Transverse colon (tissue), 4 donors: Measurements from ENCODE around the gene SPATA16. TPM values are rescaled to one million over a fixed set of nuclear protein-coding genes. Genes with fewer than 3 reads are reported as not detected.

Experiments used
- DNase-seq: peaks from one replicate; pipeline ENCODE4 v3.0.0-alpha.2; 2019
- H3K27ac ChIP-seq, 4 donors: fragments of 200-600 bp; sonication (generic); 2 replicates each; pipeline ENCODE4 v1.5.1; 2016 to 2018; ENCODE audit warnings: inconsistent platforms in 4 of 4
- H3K27me3 ChIP-seq: fragments of 200-600 bp; sonication (generic); 2 replicates; pipeline ENCODE4 v1.5.1; 2017; ENCODE audit warnings: inconsistent platforms
- H3K36me3 ChIP-seq, 4 donors: fragments of 200-600 bp; sonication (generic); 2 replicates each; pipeline ENCODE4 v1.5.1; 2017 to 2019; ENCODE audit warnings: inconsistent platforms in 4 of 4
- H3K4me1 ChIP-seq, 4 donors: fragments of 200-600 bp; sonication (generic); 2 replicates each; pipeline ENCODE4 v1.5.1; 2017 to 2020; ENCODE audit warnings: inconsistent platforms in 4 of 4
- H3K4me3 ChIP-seq, 4 donors: fragments of 200-600 bp; sonication (generic); 1 replicate in 1 of 4; 2 replicates in 3 of 4; pipeline versions ENCODE4 v1.5.1 to v1.6.1; 2017 to 2019; ENCODE audit warnings: inconsistent platforms in 4 of 4
- H3K9me3 ChIP-seq, 2 donors: fragments of 200-600 bp; sonication (generic); 2 replicates each; pipeline ENCODE4 v1.5.1; 2017 to 2019; ENCODE audit warnings: inconsistent platforms in 2 of 2
- EP300 ChIP-seq: sonication (generic); formaldehyde crosslinking; IDR thresholded peaks from one replicate; pipeline ENCODE4 v1.6.1; 2017; ENCODE audit warnings: antibody characterized with exemption, low read depth
- POLR2A ChIP-seq: fragments of 450-650 bp; IDR thresholded peaks from one replicate; pipeline ENCODE4 v1.6.1; 2016; ENCODE audit warnings: antibody characterized with exemption, mild to moderate bottlenecking, moderate library complexity
- POLR2AphosphoS5 ChIP-seq, 3 donors: sonication (generic); formaldehyde crosslinking; IDR thresholded peaks; one replicate each; pipeline ENCODE4 v1.6.1; 2016; ENCODE audit warnings: antibody characterized with exemption in 3 of 3
- WGBS, 2 donors: methylation state at CpG; one replicate each; pipeline ENCODE4 v1.1.5; 2018; ENCODE audit warnings: low coverage in 1 of 2; 5-methylcytosine and 5-hydroxymethylcytosine counted together
- in situ Hi-C, 4 donors: fragments of 200-750 bp; cut with MboI; loops; one replicate each; pipeline versions ENCODE4 v1.15.0 to v1.15.1; 2017; ENCODE audit warnings: low sequenced_read_pairs in 3 of 4, low pct_ligation_motif_present in 1 of 4, low pct_unique_long_range_greater_than_20kb in 1 of 4
- intact Hi-C: fragments of 100-400 bp; cut with DNase I; formaldehyde crosslinking; loops from one replicate; pipeline ENCODE4 v1.15.1; 2023; ENCODE audit warnings: low total_unique reads
- total RNA-seq, 4 donors: library from RNA; depleted of rRNA; stranded (reverse); fragments of >200 nt; gene quantifications; one replicate each; pipeline ENCODE4 v1.1.0, GENCODE V29; 2016
- TF ChIP-seq, protein P1 (sequence below), 5 experiments: fragments of 200-600 bp in 3 of 5; fragments of 450-650 bp in 2 of 5; sonication (generic) in 3 of 5; IDR thresholded peaks; 1 replicate in 2 of 5; 2 replicates in 3 of 5; pipeline ENCODE4 v1.5.1; 2016 to 2017; ENCODE audit warnings: antibody characterized with exemption in 5 of 5, inconsistent platforms in 3 of 5, mild to moderate bottlenecking in 2 of 5, moderate library complexity in 1 of 5

The SPATA16 gene
- total RNA-seq, 4 donors from 2014 or later, result not detected

DNA sequence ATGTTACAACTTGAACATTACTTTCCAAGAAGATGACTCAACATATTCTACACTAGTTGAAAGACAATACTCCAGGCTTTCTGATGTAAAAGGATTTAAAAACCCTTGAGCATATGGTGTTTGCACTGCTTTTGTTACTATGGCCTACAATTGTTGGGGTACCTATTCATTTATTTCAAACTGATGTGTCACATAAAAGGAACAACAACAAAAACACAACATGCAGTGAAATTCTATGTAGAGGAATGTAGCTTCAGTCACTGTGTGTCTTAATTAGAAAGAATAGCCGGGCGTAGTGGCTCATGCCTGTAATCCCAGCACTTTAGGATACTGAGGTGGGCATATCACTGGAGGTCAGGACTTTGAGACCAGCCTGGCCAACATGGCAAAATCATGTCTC, 1.6 kb downstream of the SPATA16 start:
- Histone ChIP-seq H3K27me3 (no peaks in the 10 kb centered on the region), H3K4me1 (no peaks in the 10 kb centered on the region), H3K9me3 (no peaks in the 10 kb centered on the region), H3K27ac (no peak overlapping the region), H3K36me3 (no peaks in the 10 kb centered on the region), H3K4me3 (no peak overlapping the region)
- in situ Hi-C loops (no loop called here), intact Hi-C loops (no loop called here)
- no peak for DNase-seq
- WGBS, 2 donors, result 94 to 95% methylated on average over 2 of the region's 2 CpGs
- TF ChIP-seq POLR2AphosphoS5 (IDR thresholded peaks at IDR 0.05), result no peak
- TF ChIP-seq, protein P1, sequence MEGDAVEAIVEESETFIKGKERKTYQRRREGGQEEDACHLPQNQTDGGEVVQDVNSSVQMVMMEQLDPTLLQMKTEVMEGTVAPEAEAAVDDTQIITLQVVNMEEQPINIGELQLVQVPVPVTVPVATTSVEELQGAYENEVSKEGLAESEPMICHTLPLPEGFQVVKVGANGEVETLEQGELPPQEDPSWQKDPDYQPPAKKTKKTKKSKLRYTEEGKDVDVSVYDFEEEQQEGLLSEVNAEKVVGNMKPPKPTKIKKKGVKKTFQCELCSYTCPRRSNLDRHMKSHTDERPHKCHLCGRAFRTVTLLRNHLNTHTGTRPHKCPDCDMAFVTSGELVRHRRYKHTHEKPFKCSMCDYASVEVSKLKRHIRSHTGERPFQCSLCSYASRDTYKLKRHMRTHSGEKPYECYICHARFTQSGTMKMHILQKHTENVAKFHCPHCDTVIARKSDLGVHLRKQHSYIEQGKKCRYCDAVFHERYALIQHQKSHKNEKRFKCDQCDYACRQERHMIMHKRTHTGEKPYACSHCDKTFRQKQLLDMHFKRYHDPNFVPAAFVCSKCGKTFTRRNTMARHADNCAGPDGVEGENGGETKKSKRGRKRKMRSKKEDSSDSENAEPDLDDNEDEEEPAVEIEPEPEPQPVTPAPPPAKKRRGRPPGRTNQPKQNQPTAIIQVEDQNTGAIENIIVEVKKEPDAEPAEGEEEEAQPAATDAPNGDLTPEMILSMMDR (IDR thresholded peaks at IDR 0.05), result no peak
- no peak for TF ChIP-seq POLR2A
- TF ChIP-seq EP300, result no peak

DNA sequence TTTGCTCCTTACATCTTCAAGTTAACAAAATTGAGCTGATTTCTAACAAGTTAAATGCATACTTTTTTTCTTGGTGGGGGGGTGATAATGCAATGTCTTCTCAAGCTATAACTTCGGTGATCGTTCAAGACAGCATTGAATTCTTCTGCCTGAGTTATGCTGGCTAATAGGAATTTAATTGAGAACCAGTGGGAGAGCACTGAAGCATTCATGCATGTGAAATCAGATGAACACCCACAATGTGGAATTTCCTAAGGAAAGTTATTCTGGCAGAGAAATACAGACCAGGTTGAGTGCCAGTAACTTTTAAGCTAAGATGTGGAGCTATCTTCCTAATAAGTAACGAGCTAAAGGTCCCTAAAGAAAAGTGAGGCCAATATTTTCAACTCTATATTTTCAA, 3.0 kb downstream of the SPATA16 start:
- 58 to 77% methylated on average over 2 to 3 of the region's 3 CpGs for WGBS, 2 donors
- H3K27ac ChIP-seq, result no peak overlapping the region
- intact Hi-C loops, result no loop called here
- no peak for DNase-seq
- in situ Hi-C loops, result no loop called here
- no peaks in the 10 kb centered on the region for H3K27me3 ChIP-seq
- H3K36me3 ChIP-seq, result no peaks in the 10 kb centered on the region
- no peaks in the 10 kb centered on the region for H3K4me1 ChIP-seq
- no peaks in the 10 kb centered on the region for H3K9me3 ChIP-seq
- TF ChIP-seq EP300 (no peak), POLR2A (no peak), POLR2AphosphoS5 (IDR thresholded peaks at IDR 0.05) (no peak)
- TF ChIP-seq, protein P1 (IDR thresholded peaks at IDR 0.05), result no peak
- no peak overlapping the region for H3K4me3 ChIP-seq

DNA sequence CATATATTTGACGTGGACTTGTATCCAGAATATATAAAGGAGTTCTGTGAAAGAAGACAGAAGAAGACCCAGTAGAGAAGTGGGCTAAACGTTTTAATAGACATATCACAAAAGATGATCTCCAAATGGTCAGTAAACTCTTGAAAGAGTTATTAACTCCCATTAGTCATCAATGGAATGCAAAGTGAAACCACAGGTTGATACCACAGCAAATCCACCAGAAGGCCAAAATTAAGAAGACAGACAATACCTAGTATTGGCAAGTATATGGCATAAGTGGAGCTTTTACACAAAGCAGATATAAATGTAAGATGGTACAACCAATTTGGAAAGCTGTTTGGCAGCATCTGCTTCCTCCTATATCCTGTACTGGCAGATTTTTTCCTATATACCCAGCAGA, 6.0 kb downstream of the SPATA16 start:
- Histone ChIP-seq H3K9me3 (no peaks in the 10 kb centered on the region), H3K36me3 (no peaks in the 10 kb centered on the region), H3K27ac (no peak overlapping the region), H3K27me3 (no peaks in the 10 kb centered on the region), H3K4me1 (no peaks in the 10 kb centered on the region), H3K4me3 (no peak overlapping the region)
- intact Hi-C loops (no loop called here), in situ Hi-C loops (no loop called here)
- DNase-seq, result no peak
- 14 to 18% methylated on average over 2 of the region's 2 CpGs for WGBS, 2 donors
- TF ChIP-seq, protein P1 (IDR thresholded peaks at IDR 0.05), result no peak
- TF ChIP-seq POLR2A (no peak), EP300 (no peak), POLR2AphosphoS5 (IDR thresholded peaks at IDR 0.05) (no peak)

DNA sequence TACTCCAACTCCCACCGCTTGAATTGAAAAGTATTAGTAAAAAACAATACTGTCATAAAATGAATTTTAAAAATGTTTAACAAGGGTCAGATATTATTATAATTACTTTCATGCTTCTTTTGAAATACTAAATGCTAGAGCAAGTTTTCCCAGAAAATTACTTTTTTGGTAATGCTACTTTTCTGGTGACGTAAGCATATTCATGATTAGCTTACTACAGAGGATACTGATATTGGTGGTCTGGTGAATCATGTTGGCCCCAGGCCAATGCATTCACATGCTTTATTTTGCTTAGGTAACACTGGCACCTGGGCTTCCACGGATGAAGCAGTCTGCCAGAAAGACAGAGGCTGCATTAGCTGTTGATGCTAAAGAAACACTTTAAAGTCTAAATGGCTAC, 12.4 kb downstream of the SPATA16 start:
- Histone ChIP-seq H3K36me3 (no peaks in the 10 kb centered on the region), H3K27me3 (no peaks in the 10 kb centered on the region), H3K4me1 (no peaks in the 10 kb centered on the region), H3K9me3 (no peaks in the 10 kb centered on the region), H3K4me3 (no peak overlapping the region), H3K27ac (no peak overlapping the region)
- no peak for DNase-seq
- TF ChIP-seq EP300 (no peak), POLR2A (no peak), POLR2AphosphoS5 (IDR thresholded peaks at IDR 0.05) (no peak)
- TF ChIP-seq, protein P1 (IDR thresholded peaks at IDR 0.05), result no peak
- in situ Hi-C loops, result no loop called here
- intact Hi-C loops, result no loop called here
- 72 to 78% methylated on average over 3 of the region's 3 CpGs for WGBS, 2 donors
